ENCODE results near the gene DMAP1. TPM values are rescaled to one million over a fixed set of nuclear protein-coding genes. Genes with fewer than 3 reads are reported as not detected.

DMAP1 gene
- total and polyA plus RNA-seq, 2 donors (not counting 1 experiment from before 2014, with no cell fraction given): 21.1 to 23.6 TPM

DNA sequence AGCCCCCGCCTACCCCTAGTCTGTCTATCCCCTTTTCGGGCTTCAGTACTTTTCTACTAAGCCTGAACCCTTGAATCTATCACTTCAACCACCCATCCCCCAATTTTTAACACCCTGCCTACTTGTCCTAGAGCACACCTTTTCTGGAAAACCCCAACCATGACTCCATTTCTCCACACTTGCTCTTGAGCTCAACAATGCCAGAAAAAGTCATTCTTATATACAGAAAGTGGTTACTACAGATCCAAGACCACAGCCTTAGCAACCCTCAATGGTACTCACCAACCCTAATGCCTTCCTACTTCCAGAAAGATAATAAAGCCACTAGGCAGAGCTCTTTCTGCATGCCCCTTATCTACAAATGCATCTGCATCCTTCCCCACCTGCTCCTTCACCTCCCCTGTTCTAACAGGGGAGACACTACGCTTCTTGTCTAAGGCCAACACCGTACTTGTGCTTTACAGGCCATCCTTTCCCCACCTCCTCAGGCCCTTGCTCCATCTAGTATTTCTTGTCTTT lies 41.2 kb downstream of the DMAP1 start:
- Histone ChIP-seq H2AFZ (ENCODE audit: low read length) (no peak overlapping the region), H3K27me3 (ENCODE audit: control insufficient read depth, insufficient read depth, low read length) (no peaks in the 10 kb centered on the region), H3K27ac (ENCODE audit: insufficient read depth, low read length) (no peak overlapping the region), H3K9ac (ENCODE audit: insufficient read depth, low read length) (no peak overlapping the region), H4K20me1 (ENCODE audit: control insufficient read depth, extremely low read depth, insufficient read depth, low read length) (no peaks in the 10 kb centered on the region), H3K4me2 (ENCODE audit: extremely low read depth, insufficient read depth, low read length) (no peak overlapping the region), H3K4me1 (ENCODE audit: control insufficient read depth, extremely low read depth, insufficient read depth, low read length) (no peaks in the 10 kb centered on the region), H3K4me3 (replicated peaks in 1 of 4; ENCODE audit: control extremely low read depth in 1 of 4, insufficient read depth in 1 of 4, low read depth in 3 of 4, low read length in 4 of 4) (no peak overlapping the region), H3K79me2 (ENCODE audit: control insufficient read depth, insufficient read depth, low read length) (no peaks in the 10 kb centered on the region), H3K9me3 (ENCODE audit: control insufficient read depth, insufficient read depth, low read depth, low read length) (no peaks in the 10 kb centered on the region), H3K36me3 (ENCODE audit: control insufficient read depth, insufficient read depth, low read length) (no peaks in the 10 kb centered on the region)
- DNase-seq (ENCODE audit: low read depth in 2 of 2): no peak
- TF ChIP-seq, protein P1, sequence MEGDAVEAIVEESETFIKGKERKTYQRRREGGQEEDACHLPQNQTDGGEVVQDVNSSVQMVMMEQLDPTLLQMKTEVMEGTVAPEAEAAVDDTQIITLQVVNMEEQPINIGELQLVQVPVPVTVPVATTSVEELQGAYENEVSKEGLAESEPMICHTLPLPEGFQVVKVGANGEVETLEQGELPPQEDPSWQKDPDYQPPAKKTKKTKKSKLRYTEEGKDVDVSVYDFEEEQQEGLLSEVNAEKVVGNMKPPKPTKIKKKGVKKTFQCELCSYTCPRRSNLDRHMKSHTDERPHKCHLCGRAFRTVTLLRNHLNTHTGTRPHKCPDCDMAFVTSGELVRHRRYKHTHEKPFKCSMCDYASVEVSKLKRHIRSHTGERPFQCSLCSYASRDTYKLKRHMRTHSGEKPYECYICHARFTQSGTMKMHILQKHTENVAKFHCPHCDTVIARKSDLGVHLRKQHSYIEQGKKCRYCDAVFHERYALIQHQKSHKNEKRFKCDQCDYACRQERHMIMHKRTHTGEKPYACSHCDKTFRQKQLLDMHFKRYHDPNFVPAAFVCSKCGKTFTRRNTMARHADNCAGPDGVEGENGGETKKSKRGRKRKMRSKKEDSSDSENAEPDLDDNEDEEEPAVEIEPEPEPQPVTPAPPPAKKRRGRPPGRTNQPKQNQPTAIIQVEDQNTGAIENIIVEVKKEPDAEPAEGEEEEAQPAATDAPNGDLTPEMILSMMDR (conservative IDR thresholded peaks at IDR 0.05 in 1 of 2, IDR thresholded peaks at IDR 0.05 in 1 of 2; ENCODE audit: low read depth in 1 of 2, low read length in 2 of 2): no peak
- TF ChIP-seq EZH2 (IDR thresholded peaks at IDR 0.05; ENCODE audit: low read length, missing control alignments): no peak

GRCh38 chr1:44256762-44257554 lies 43.7 kb downstream of the DMAP1 start:
- Histone ChIP-seq H3K9me3 (ENCODE audit: control insufficient read depth, insufficient read depth, low read depth, low read length) (no peaks in the 10 kb centered on the region), H3K4me1 (ENCODE audit: control insufficient read depth, extremely low read depth, insufficient read depth, low read length) (no peaks in the 10 kb centered on the region), H3K27me3 (ENCODE audit: control insufficient read depth, insufficient read depth, low read length) (no peaks in the 10 kb centered on the region), H3K9ac (ENCODE audit: insufficient read depth, low read length) (no peak overlapping the region), H3K36me3 (ENCODE audit: control insufficient read depth, insufficient read depth, low read length) (no peaks in the 10 kb centered on the region), H3K4me2 (ENCODE audit: extremely low read depth, insufficient read depth, low read length) (no peak overlapping the region), H3K79me2 (ENCODE audit: control insufficient read depth, insufficient read depth, low read length) (no peaks in the 10 kb centered on the region), H2AFZ (ENCODE audit: low read length) (no peak overlapping the region), H3K4me3 (replicated peaks in 1 of 4; ENCODE audit: control extremely low read depth in 1 of 4, insufficient read depth in 1 of 4, low read depth in 3 of 4, low read length in 4 of 4) (no peak overlapping the region), H4K20me1 (ENCODE audit: control insufficient read depth, extremely low read depth, insufficient read depth, low read length) (no peaks in the 10 kb centered on the region), H3K27ac (ENCODE audit: insufficient read depth, low read length) (no peak overlapping the region)
- no peak for DNase-seq (ENCODE audit: low read depth in 2 of 2)
- TF ChIP-seq, protein P1 (conservative IDR thresholded peaks at IDR 0.05 in 1 of 2, IDR thresholded peaks at IDR 0.05 in 1 of 2; ENCODE audit: low read depth in 1 of 2, low read length in 2 of 2): no peak
- TF ChIP-seq EZH2 (IDR thresholded peaks at IDR 0.05; ENCODE audit: low read length, missing control alignments): no peak

DNA sequence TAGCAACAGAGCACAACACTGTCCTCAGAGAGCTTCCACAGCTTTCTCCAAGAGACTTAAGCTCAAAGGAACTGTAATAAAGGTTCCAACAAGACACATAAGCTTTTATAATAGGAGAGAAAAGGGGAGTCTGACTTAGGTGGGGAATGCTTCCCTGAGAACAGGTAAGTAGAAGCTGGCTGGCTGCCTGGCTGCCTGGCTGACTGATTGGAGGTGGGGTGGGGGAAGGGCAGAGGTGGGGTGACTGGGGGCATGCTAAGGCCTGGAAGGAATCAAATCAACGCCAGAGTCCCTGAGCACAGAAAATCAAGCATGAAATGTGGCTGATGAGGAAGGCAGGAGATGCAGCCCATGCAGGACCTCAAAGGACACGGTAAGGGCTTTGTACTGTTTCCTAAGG lies 45.8 kb downstream of the DMAP1 start:
- TF ChIP-seq, protein P1 (conservative IDR thresholded peaks at IDR 0.05 in 1 of 2, IDR thresholded peaks at IDR 0.05 in 1 of 2; ENCODE audit: low read depth in 1 of 2, low read length in 2 of 2): no peak
- H3K79me2 ChIP-seq (ENCODE audit: control insufficient read depth, insufficient read depth, low read length): no peaks in the 10 kb centered on the region
- H3K9ac ChIP-seq (ENCODE audit: insufficient read depth, low read length): no peak overlapping the region
- no peaks in the 10 kb centered on the region for H3K27me3 ChIP-seq (ENCODE audit: control insufficient read depth, insufficient read depth, low read length)
- H4K20me1 ChIP-seq (ENCODE audit: control insufficient read depth, extremely low read depth, insufficient read depth, low read length): no peaks in the 10 kb centered on the region
- no peaks in the 10 kb centered on the region for H3K36me3 ChIP-seq (ENCODE audit: control insufficient read depth, insufficient read depth, low read length)
- no peak overlapping the region for H2AFZ ChIP-seq (ENCODE audit: low read length)
- no peaks in the 10 kb centered on the region for H3K9me3 ChIP-seq (ENCODE audit: control insufficient read depth, insufficient read depth, low read depth, low read length)
- H3K27ac ChIP-seq (ENCODE audit: insufficient read depth, low read length): no peak overlapping the region
- DNase-seq (ENCODE audit: low read depth in 2 of 2): no peak
- H3K4me2 ChIP-seq (ENCODE audit: extremely low read depth, insufficient read depth, low read length): no peak overlapping the region
- no peaks in the 10 kb centered on the region for H3K4me1 ChIP-seq (ENCODE audit: control insufficient read depth, extremely low read depth, insufficient read depth, low read length)
- H3K4me3 ChIP-seq (replicated peaks in 1 of 4; ENCODE audit: control extremely low read depth in 1 of 4, insufficient read depth in 1 of 4, low read depth in 3 of 4, low read length in 4 of 4): no peak overlapping the region

Measured in fibroblast of lung (primary cell).